Testis (tissue), 2 donors: ENCODE results near the gene NUP98.

Experiments
- POLR2A ChIP-seq: fragments of 450-650 bp; IDR thresholded peaks from one replicate; pipeline ENCODE4 v1.6.1; 2017; ENCODE audit warnings: antibody characterized with exemption, mild to moderate bottlenecking, moderate library complexity
- TF ChIP-seq, protein P1 (sequence below), 3 experiments: fragments of 450-650 bp in 2 of 3; fragments of 200-600 bp in 1 of 3; sonication (generic) in 1 of 3; IDR thresholded peaks; one replicate each; pipeline ENCODE4 v1.5.1; 2016 to 2019; ENCODE audit warnings: antibody characterized with exemption in 3 of 3, mild to moderate bottlenecking in 2 of 3, moderate library complexity in 1 of 3

DNA sequence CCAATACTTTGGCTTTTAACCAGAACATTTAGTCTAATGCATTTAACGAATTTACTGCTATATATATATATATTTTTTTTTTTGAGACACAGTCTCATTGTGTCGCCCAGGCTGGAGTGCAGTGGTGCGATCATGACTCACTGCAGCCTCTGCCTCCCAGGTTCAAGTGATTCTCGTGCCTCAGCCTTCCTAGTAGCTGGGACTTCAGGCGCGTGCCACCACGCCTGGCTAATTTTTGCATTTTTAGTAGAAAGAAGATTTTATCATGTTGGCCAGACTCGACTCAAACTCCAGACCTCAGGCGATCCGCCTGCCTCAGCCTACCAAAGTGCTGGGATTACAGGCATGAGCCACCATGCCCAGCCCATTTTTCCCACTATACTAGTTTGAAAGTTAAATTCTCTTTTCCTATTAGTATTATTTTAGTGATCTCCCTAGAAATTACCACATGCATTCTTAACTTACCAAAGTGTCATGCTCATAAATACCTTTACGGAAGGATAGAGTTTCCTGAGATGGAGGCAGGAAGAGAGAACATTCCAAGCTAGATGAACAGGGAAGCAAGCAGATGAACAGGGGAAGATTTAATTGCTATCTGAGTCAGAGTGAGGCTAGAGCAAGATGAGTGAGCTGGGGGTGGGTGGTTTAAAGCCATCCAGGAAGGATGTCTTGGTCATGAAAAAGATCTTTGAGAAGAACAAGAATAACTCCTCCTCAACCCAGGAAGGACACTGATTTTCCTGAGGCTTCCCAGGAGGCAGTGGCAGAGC is 6.6 kb upstream of the NUP98 start:
- TF ChIP-seq, protein P1, sequence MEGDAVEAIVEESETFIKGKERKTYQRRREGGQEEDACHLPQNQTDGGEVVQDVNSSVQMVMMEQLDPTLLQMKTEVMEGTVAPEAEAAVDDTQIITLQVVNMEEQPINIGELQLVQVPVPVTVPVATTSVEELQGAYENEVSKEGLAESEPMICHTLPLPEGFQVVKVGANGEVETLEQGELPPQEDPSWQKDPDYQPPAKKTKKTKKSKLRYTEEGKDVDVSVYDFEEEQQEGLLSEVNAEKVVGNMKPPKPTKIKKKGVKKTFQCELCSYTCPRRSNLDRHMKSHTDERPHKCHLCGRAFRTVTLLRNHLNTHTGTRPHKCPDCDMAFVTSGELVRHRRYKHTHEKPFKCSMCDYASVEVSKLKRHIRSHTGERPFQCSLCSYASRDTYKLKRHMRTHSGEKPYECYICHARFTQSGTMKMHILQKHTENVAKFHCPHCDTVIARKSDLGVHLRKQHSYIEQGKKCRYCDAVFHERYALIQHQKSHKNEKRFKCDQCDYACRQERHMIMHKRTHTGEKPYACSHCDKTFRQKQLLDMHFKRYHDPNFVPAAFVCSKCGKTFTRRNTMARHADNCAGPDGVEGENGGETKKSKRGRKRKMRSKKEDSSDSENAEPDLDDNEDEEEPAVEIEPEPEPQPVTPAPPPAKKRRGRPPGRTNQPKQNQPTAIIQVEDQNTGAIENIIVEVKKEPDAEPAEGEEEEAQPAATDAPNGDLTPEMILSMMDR (IDR thresholded peaks at IDR 0.05): no peak
- no peak for TF ChIP-seq POLR2A
